Fibroblast of villous mesenchyme (primary cell): ENCODE data around the gene CDKN3. TPM values are rescaled to one million over a fixed set of nuclear protein-coding genes. Genes with fewer than 3 reads are reported as not detected.

Experiments
- DNase-seq: peaks from one replicate; pipeline ENCODE4 v3.0.0-alpha.2; 2010; ENCODE audit warnings: low read depth
- H3K4me3 ChIP-seq: 2 replicates; pipeline ENCODE4 v1.5.1; 2011; ENCODE audit warnings: low read depth, mild to moderate bottlenecking, low read length
- total RNA-seq: library from RNA; depleted of rRNA; stranded (reverse); fragments of >200 nt; gene quantifications from 2 replicates; pipeline ENCODE4 v1.2.3, GENCODE V29; 2012
- TF ChIP-seq, protein P1 (sequence below): IDR thresholded peaks from 2 replicates; pipeline ENCODE4 v1.5.1; 2012; ENCODE audit warnings: low read depth, mild to moderate bottlenecking, low read length; ENCODE audit not compliant: insufficient read depth

The CDKN3 gene, protein sequence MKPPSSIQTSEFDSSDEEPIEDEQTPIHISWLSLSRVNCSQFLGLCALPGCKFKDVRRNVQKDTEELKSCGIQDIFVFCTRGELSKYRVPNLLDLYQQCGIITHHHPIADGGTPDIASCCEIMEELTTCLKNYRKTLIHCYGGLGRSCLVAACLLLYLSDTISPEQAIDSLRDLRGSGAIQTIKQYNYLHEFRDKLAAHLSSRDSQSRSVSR
- 35.8 and 42.7 TPM in 2 replicates for total RNA-seq

DNA sequence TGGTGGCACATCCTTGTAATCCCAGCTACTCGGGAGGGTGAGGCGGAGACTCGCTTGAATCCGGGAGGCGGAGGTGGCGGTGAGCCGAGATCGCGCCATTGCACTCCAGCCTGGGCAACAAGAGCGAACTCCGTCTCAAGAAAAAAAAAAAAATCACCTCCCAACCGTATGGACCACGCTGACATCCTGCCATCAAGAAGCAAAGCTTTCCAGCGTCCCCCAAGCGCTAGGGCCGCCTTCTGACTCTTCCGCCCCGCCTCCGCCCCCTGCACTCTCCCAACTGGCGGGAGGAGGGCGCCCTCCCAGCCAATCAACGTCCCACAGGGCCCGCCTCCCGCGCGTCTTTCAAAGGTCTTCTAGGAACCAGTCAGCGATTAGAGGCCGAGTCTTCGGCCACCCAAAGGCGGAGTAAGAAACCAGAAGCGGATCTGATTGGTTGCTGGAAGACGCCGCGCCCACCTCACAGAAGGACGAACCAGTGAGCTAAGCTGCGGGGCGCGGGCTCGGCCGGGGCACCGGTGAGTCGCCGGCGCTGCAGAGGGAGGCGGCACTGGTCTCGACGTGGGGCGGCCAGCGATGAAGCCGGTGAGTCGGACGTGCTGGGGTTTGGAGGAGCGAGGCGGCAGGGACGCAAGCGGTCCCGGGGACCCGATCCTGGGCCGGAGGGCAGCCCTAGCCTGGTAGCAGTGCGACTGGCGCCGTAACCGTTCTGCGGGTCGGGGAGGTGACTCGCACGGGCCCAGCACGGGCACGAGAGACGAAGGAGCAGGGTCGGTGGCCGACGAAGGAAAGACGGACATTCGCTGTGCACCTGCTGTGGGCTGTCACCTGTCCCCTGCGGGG, at the start of gene CDKN3:
TSS of gene CDKN3 (plus strand) at position 515 of the 843 bp plus-strand sequence. CDS start at position 577, 62 bp downstream.
- TF ChIP-seq, protein P1, sequence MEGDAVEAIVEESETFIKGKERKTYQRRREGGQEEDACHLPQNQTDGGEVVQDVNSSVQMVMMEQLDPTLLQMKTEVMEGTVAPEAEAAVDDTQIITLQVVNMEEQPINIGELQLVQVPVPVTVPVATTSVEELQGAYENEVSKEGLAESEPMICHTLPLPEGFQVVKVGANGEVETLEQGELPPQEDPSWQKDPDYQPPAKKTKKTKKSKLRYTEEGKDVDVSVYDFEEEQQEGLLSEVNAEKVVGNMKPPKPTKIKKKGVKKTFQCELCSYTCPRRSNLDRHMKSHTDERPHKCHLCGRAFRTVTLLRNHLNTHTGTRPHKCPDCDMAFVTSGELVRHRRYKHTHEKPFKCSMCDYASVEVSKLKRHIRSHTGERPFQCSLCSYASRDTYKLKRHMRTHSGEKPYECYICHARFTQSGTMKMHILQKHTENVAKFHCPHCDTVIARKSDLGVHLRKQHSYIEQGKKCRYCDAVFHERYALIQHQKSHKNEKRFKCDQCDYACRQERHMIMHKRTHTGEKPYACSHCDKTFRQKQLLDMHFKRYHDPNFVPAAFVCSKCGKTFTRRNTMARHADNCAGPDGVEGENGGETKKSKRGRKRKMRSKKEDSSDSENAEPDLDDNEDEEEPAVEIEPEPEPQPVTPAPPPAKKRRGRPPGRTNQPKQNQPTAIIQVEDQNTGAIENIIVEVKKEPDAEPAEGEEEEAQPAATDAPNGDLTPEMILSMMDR, result peak; percentile 29
- H3K4me3 ChIP-seq, result peak within 1 kb of the TSS; percentile 94
- peak; percentile 100 for DNase-seq

DNA sequence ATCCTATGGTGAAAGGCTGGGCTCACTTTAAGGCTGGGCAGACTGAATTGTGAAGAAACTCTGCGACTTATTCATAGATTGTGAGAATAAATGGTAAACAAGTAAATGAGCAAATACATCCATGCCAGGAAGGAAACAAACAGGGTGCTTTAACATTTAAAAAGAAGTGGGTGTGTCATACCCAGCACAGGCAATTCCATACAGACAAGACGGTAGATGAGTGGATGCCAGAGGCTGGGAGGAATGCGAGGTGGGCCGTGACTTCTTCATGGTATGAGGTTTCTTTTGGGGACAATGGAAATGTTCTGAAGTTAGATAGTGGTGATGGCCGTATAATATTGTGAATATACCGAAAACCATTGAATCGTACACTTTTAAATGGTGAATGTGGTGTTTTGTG, 49.8 kb upstream of the CDKN3 start:
- no peak overlapping the region for H3K4me3 ChIP-seq
- TF ChIP-seq, protein P1, result no peak
- DNase-seq, result no peak

DNA sequence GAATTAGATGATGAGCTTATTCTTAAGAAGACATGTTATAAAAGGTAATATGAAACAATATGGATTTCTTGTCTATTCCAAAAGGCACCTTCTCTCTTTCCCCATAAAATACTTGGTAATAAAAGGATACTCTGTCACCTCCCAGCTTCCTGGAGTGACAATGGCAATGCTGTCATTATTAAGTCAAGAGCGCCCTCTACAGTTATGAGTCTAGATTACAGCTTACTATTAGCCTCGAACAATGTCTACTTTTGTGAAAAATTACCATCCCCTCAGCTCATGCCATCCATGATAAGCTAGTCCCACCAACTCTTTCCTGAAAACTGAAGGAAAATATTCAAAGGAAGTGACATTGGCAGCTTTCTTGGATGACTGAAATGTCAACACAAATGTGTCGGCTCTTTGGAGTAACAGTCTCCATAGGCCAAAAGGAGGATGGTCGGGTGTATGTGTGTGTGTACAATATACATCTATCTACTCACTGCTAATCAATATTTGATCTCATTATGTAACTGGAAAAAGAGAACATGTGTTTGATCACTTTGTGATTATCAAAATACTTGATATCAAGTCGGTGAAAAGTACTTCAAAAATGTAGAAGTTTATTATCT, 48.7 kb upstream of the CDKN3 start:
- TF ChIP-seq, protein P1, result peak; percentile 78
- H3K4me3 ChIP-seq, result no peak overlapping the region
- DNase-seq, result peak; percentile 55

DNA sequence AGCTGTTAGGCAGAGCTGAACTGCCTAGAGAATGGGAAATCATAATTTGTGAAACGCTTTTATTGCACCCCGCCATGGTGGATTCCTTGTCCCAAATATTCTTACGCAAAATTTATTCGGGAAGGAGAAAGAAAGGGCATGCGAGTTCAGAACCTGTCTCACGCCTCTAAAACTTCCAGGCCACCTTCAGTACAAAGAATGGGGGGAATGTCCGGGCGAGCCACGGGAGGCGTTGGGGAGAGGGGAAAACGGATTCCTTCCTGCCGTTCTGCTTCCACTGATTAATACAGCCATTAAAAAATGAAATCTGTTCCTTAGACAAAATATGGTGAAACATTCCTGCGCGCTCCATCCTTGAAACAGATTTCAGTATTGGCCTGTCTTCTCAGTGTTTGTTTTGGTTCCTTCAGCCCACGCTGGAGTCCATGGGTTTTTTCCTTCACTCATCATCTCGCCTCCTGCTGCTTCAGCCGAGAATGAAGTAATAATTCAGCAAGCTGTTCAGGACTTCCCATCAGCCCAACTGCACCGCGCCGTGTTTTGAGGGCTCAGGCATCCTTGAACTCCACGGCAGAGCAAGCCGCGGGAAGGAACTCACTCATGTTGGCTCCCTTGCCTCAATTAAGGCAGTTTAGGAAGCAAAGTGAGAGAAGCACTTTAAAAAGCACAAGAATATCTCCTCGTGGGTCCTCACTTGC, 47.7 kb upstream of the CDKN3 start:
- DNase-seq, result peak; percentile 48

DNA sequence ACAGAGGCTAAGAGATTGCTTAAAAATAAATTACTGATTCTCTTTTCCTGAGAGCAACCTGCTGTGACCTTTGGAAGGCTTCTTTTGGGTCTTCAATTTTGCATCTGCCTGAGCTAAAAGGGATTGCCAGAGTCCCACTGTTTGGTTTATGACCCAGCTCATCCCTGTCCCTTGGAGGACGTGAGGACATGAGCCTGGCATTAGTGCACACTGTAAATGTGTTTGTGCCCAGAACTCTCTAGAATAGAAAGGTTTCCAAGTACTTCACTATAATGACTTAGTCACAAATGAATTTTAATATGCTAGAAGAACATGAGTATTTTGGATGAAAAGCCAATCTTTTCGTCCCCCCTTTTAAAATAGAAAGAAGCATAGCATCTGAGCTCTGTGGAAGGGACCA, 47.1 kb upstream of the CDKN3 start:
- no peak for DNase-seq
- TF ChIP-seq, protein P1, result no peak
- H3K4me3 ChIP-seq, result no peak overlapping the region

More for the DNA sequence above, 47.7 kb upstream of the CDKN3 start:
- TF ChIP-seq, protein P1, result no peak
- peak overlapping the region; percentile 8 for H3K4me3 ChIP-seq

DNA sequence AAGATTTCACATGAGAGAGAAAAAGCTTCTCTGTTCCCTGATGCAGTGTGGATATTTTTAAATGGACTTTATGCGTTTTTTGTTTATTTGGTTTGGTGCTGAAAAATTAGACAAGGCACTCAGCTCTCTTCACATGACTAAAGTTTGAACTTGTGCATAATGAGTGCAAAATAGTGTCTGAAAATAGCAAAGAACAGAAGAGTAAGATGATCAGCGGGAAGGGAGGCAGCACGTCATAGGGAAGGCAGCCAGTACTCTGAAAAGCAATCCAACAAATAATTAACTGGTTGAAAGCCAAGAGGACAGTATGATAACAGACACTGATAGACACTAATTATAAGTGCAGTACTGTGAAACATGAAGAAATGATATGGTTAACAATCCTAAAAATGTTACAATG, 46.6 kb upstream of the CDKN3 start:
- TF ChIP-seq, protein P1, result no peak
- H3K4me3 ChIP-seq, result no peak overlapping the region
- peak; percentile 37 for DNase-seq
